GM18511 (cell line): ENCODE results near the gene TMEM134.

Experiments
- ATAC-seq: cut with Tn5 transposase; IDR thresholded peaks from one replicate; pipeline ENCODE4 v1.9.1; 2021; ENCODE audit warnings: mild to moderate bottlenecking, moderate library complexity; ENCODE audit not compliant: unreplicated experiment

The TMEM134 gene

DNA sequence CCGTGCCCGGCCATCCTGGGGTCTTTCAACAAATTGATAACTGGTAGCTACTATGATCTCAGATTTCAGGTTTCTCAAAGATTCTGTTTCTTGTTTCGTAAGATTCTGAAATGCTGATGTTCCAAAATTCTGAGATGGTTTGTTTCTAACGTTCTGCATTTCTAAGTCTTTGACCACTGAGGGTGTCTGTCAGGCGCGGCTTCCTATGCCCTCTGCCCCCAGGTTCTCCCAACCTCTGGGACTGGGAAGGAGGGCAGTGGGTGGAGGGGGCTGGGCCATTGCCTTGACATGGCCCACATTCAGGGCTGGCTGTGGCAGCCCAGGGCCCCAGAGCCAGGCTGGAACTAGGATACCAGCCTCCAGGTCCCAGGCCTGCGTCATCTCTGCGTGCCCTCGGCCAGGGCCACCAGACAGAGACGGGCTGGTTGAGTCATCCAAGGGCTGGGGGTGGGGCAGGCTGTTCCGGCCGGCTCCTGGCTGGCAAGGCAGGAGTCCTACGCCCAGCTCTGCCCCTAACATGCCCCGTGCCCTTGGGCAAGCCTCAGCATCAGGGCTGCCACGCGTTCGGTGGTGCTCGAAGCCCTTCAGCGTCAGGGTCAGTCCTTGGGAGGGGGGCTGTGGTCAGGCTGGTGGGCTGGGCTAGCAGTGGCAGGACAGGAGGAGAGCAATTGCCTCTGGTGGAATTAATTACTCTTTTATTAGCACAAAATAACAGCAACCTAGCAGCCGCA lies 5.2 kb downstream of the TMEM134 start:
- no peak for ATAC-seq

DNA sequence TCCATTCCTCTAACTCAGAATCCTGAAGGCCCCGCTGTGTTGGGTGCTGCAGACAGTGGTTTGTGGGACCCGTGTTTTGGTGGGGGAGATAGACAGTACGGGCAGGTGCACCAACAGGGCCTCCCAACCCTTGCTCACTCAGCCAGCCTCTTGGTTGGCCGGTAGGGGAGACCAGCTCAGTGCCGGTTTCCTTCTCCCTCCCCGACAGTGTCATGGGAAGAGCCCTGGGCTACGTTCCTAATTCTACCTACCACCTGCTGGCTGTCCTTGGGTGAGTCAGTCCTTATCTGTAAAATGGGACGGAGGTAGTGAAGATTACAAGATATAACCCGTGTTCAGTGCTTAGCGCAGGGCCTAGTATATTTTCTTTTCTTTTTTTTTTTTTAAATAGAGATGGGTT lies 5.9 kb downstream of the TMEM134 start:
- no peak for ATAC-seq

DNA sequence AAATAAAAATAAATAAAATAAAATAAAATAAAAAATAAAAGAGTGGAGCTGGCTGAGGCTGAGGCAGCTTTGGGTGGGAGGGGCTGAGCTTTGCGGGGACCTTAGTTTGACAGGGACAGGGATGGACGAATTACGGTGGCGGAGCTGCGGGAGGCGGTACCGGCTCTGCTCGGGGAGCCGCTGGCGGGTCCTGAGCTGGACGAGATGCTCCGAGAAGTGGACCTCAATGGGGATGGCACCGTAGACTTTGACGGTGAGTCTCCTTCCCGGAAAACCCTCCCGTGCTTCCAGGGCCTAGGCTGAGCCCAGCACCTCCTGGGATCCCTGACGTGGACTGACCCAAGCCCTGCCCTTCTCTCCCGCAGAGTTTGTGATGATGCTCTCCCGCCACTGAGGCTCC lies 10.8 kb downstream of the TMEM134 start:
- no peak for ATAC-seq

DNA sequence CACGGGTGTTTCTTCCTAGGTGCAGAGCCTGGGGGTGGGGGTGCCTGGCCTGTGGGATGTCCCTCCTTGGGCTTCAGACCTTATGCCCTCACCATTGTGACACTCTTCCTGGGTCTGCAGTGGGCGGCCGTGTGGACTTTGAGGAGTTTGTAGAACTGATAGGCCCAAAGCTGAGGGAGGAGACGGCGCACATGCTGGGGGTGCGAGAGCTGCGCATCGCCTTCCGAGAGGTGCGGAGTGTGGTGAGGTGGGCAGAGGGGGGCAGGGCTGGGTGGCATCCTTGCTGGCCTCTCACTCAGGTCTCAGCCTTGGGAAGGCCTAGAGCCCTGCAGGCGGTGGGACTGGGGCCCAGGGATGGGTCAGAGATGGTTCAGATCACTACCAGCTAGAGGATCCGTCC lies 11.6 kb downstream of the TMEM134 start:
- no peak for ATAC-seq

DNA sequence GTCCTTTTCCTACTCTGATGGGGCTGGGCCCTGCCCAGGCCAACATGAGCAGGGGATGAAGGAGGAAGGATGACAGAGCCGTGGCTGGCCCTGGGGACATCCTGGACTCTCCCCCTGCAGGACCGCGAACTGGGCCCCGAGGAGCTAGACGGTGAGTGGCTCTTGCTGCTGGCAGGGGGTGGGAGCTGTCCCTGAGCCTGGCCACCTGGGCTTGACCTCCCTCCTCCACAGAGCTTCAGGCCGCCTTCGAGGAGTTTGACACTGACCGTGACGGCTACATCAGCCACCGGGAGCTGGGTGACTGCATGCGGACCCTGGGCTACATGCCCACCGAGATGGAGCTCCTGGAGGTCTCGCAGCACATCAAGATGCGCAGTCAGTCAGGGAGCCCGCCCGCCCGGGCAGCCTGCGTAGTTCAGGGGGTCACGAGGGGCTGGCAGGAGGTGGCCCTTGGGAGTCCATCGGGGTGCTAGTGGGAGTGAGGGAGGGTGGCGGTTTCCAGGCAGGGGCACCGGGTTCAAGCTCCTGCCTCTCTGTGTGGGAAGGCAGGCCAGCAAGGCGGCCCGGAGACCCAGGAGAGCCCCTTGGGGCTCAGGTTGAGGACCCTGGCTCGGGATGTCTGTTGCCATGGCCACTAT lies 12.9 kb downstream of the TMEM134 start:
- ATAC-seq = no peak

DNA sequence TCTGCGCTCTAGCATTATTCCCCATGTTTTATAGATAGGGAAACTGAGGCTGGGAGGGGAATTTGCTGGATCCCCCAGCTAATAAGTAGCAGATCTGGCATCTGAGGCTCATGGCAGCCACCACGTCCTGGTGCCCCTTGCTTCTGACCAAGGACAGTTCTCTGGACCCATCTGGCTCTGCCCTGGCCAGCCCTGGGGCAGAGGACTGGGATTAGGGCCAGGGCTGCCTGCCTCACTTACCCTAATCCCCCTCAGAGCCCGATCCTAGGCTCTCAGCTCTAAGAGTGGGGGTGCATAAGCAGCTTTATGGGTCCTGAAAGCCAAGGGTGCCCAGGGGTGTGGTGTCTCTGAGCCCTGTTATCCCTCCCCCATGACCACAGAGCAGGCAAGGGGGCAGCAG lies 14.0 kb downstream of the TMEM134 start, which contains the start of gene CABP4:
CABP4 (plus strand) TSS at position 301 of the 400 bp plus-strand sequence; CDS start at position 371, 70 bp downstream.
- ATAC-seq = no peak

DNA sequence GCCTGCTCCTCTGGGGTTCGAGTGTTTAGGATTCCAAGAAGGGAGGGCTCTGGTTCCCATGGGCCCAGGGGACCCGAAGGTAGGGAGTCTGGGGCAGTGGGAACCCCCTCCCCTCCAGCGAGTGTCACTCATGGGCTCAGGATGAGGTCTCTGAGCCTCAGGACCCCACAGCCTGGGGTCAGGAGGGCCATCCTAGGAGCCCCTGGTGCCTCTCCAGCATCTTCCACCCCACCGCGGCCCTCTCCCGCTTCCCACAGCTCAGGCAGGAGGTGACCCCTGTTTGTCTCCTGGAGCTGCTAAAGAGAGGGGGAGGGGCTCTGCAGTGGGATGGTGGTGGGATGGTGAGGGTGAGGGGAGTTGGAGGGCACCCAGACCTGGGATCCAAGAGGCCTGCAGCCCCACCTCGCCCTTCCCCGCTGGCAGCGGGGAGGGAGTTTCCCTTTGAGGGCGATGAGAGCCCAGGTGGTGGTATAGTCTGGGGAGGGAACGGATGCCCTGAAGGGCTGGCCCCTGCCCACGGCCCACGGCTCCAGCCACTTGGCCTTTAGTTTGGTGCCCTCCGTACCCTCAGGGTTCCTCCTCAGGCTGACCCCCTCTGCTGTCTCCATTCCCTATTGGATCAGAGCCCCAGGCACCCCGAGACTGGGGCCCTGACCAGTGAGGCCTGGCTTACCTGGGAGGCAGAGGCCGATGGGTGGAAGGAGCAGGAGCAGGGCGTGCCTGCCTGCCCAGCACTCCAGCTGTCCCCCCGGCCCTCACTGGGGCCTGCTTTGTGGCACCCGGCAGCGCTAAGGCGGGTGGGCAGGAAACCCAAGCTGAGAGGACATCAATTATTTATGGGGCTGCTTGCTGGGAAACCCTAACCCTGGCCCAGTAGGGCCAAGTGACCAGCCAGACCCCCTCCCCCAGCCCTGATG lies 15.0 kb downstream of the TMEM134 start:
- no peak for ATAC-seq

DNA sequence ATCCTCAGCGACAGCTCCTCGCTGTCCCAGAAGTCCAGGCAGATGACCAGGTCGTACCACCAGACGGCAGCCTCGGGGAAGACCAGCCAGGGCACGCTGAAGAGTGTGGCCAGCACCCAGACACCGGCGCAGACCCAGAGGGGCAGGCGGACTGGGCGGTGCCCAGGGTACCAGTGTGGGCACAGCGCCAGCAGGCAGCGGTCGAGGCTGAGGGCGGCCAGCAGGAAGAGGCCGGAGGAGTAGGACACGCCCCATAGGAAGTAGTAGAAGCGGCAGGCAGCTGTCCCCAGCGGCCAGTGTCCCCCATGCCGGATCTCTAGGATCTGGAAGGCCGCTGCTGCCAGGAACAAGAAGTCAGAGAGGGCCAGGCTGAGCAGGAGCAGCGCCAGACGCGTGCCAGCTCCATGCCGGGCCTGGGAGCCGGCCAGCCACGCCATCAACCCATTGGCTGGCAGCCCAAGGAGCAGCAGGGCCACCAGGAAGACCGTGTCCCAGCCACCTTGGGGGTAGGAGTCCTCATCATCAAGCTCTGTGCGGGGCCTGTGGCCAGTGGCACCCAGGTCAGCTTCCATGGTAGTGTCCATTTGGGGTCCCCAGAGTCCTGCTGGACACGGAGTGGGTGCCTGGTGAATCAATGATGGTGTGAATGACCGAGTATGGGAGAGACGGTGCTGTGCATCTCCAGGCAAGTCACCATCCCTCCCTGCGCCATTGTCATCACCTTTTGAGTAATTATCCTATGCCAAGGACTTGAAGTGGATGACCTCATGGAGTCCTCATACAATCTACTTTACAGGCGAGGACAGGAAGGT lies 16.7 kb downstream of the TMEM134 start, which contains the start of gene GPR152:
GPR152 (minus strand) TSS at position 589 of the 812 bp plus-strand sequence; CDS start at position 584, 5 bp downstream.
- ATAC-seq = no peak

DNA sequence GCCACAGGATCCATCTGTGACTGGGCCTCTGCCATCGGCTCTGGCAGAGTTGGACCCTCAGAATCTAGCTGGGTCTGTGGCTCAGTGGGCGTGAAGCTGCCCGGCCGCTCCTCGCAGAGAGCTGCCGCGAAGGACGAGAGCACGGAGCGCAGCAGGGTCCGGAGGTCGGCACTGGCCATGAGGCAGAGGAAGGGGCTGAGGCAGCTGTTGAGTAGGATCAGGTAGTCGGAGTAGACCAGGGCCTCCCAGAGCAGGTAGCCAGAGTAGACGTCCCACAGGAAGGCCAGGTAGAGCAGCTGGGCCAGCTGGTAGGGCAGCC lies 17.4 kb downstream of the TMEM134 start:
- ATAC-seq = no peak

DNA sequence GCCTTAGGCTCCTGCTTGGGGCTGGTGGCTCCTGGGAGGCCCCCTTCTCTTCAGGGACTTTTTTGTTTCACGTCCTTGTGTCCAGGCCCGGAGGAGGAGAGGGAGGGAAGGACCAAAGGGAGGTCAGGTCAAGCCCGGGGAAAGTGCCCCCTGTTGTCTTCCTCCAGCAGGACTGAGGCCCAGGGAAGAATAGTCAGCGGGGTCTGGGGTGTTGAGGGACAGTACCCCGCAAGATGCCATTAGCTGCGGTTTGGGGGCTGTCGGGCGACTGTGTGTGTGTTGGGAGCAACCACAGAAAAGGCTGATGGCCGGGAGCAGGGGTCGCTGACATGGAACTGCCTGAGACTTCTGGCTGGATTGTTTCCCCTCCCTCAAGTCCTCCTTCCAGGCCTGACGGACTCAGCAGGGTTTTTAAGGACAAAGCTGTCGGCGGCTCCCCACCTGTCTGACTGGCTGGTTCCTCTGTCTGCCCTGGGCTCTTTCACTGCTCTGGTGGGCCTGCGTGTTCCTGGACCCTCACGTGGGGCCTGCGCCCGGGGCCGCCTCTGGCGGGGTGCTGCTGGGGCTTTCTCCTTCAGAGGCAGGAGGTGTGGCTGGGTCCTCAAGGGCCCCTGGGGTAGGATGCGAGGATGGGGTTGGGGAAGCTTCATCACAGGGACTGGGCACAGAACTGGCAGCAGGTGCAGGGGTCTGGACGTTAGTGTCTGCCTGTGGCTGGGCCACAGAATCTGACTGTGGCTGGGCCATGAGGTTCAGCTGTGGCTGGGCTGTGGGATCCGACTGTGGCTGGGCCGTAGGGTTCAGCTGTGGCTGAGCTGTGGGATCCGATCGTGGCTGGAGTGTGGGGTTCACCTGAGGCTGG lies 18.0 kb downstream of the TMEM134 start:
- no peak for ATAC-seq

DNA sequence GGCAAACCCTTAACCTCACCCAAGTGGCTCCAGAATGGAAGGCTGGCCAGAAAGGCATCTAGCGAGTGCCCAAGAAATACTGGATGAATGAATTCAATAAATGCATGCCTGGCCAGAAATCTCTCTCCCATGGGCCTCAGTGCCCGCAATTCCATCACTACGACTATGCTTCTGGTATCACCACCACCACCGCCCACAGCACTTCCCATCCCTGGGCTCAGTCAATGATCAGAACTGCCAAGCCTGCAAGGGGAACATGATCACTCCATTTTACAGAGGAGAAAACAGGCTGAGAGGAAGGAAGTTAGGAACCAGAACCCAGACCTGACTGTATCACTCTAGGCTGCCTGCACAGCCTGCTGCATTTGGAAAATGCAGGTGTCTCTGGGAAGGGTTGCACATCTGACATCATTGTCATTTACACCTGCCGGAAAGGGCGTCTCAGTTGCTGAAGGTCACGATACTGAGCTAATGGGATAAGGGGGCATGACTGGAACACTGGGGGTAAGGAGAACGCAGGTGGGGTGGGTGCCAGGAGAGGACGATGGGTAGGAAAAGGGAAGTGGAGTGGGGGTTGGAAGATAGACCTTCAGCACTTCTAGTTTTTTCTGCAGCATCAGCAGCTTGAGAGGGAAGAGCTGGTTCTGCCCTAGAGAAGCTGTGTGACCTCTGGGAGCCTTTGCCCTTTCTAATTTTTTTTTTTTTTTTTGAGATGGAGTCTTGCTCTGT lies 19.8 kb downstream of the TMEM134 start:
- ATAC-seq = no peak

DNA sequence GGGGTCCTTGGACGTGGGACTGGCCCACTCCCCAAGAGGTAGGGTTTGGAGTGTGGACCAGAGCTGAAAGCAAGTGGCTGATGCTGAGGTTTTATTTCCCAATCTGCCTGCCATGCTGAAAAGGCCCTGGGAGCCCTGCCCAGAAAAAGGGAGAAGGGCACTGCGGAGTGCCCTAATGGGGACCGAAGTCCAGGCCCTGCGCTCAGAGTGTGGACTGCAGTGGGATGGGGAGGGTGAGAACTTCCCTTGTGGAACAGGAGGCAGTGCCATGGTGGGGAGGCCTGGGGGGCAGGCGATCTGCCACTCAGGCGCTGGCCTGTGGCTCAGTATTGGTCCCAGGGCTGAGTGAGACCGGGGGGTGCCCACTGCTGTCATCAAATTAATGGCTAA lies 20.8 kb downstream of the TMEM134 start:
- ATAC-seq = no peak

DNA sequence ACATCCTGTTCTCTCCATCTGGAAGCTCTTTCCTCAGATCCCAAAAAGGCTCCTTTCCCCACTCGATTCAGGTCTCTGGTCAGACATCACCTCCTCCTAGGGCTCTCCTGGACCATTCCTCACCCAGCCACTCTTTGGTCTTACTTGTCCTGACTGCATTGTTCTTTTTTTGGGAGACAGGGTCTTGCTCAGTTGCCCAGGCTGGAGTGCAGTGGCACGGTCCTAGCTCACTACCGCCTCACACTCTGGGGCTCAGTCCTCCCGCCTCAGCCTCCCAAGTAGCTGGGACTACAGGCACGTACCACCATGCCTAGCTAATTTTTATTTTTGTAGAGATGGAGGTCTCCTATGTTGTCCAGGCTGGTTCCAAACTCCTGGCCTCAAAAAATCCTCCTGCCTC lies 23.5 kb downstream of the TMEM134 start:
- no peak for ATAC-seq

DNA sequence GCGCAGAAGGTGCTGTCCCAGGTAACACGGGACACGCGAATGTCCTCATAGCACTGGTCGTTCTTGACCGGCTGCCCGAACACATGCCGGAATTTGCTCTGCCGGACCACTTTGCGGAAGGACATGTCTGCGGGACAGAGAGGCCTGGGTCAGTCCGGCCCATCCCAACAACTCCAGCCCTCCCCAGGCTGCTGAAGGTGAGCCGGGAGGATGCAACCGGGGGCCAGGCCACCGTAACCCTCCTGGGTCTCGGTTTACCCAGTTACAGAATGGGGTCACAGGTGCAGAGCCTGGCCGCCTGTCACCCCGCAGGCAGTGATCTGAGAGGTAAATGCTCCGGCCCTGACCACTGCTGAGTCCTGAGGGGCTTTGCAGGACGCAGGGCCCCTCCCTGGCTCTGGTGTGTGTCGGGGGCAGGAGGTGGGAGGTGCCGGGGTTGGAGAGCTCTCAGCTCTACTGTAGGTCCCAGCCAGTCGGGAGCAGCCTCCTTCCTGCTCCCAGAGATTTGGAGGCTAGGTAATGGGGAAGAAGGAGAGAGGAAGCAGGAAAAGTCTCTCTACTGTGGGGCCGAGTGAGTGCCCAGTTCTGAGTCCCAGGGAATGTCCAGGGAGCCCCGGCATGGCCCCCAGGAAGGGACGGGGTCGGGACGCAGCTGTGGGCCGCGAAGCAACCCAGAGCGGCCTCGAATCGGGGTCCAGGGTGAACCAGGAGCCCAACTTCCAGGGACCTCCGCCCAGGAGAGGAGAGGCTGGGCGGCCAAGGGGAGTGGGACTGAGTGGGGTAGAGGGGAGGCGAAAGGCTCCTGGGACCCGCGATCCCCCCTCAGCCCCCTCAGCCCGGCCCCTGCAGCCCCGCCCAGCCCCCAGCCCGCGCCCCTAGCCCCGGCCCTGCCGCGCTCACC lies 26.3 kb downstream of the TMEM134 start:
- ATAC-seq = no peak

DNA sequence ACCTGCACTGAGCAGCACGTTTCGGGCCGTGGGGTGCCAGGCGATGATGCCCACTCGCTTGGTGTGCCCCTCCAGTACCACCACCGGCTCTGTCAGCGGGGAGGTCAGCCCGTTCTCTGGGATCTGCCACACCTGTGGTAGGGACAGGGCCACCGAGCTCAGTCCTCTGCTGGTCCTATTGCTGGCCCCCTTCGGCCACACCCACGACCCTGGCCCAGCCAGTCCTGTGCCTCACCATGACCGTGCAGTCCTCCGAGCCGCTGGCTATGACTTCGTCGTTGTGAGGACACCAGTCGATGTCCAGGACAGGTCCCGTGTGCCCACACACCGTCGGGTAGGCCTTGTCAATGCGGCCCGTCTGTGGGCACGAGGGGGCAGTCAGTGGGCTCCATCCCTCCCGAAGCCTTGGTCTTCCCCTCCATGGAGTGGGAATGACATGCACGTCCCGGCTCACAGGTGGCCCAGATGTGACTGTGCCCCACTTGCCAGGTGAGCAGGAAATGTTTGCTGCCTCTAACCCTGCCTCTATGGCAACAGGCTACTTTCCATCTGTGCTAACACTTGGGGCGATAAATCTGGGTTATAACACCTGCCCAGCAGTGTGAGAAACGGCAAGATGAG lies 27.2 kb downstream of the TMEM134 start:
- no peak for ATAC-seq

DNA sequence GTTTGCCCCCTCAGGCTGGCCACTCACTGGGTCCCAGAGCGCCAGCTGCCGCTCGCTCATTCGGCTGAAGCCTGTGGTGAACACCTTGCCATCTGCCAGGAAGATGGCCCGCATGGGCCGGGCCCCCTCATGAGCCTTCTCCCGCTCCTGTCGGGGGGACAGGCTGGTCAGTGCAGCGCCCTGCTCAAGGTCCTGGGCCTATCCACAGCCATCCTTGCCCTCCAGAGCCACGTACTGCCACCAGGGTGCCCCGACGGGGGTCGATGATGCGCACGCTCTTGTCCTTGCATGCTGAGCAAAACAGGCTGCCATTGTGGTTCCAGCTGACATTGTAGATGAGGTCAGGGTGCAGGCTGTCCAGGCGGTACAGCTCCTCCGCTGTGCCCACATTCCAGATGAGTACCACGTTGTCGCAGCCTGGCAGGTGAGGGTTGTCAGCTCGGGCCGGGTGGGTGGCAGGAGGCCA lies 27.9 kb downstream of the TMEM134 start:
- no peak for ATAC-seq

DNA sequence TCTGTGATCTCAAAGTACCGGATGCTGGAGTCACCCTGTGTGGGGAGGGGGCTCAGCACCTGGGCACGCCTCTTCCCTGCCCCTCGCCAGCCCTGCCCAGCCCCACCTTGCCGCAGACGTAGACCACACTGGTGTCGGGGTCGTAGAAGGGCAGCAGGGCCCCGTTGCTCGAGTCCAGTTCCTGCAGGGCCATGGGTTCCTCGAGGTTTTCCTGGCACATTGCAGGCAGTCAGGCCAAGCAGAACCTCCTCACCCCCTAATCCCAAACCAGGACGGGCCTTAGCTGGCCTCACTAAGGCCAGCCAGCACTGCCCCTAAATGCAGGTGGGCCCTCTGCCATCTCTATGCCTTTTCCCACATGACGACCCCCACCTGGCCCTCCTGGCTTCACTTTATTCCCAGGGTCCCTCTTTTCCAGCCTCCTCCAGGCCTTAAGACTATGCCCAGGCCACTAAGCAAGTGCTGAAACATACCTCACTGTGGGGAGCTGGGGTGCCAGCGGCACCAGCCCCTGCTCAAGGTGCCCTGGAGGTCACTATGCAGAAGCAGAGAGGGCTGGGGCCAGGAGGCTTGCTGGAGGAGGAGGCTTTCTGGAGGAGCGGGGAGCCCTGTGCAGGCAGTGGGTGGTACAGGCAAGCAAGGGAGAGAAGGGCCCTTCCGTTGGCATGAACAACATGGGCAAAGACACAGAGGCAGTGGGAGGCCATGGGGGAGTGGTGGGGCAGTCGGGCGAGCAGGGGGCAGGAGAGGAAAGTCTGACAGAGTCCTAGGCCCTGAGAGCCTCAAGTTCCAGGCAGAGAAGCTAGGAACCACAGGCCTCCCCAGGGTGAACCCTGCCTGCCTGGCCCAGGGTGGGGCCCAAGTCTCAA lies 28.6 kb downstream of the TMEM134 start:
- no peak for ATAC-seq
